Coronary artery (tissue), 2 donors: ENCODE measurements around the gene SRP68.
A peak's percentile ranks its signal among the peaks of the same experiment; 100 is the strongest.

ENCODE experiments used
- DNase-seq: peaks from one replicate; pipeline ENCODE4 v3.0.0-alpha.2; 2017; ENCODE audit warnings: low spot score
- H3K27ac ChIP-seq, 2 donors: fragments of 200-600 bp; sonication (generic); one replicate each; pipeline ENCODE4 v1.5.1; 2016 to 2019
- H3K4me3 ChIP-seq: fragments of 200-600 bp; sonication (generic); 2 replicates; pipeline ENCODE4 v1.5.1; 2016; ENCODE audit warnings: mild to moderate bottlenecking, moderate library complexity
- TF ChIP-seq, protein P1 (sequence below): fragments of 200-600 bp; sonication (generic); IDR thresholded peaks from one replicate; pipeline ENCODE4 v1.5.1; 2019; ENCODE audit warnings: antibody characterized with exemption

The SRP68 gene

DNA sequence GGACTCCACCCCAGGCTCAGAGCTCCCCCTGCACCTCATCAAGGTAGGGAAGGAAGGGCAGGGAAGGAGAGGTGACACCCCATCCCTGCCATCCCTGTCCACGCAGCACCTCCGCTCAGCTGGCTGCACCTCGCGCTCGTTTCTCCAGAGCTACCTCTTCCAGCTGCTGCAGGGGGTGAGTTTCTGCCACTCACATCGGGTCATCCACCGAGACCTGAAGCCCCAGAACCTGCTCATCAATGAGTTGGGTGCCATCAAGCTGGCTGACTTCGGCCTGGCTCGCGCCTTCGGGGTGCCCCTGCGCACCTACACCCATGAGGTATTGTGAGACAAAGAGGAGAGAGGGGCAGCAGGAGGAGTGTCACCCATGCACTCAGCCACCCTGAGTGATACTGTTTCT lies 70.2 kb downstream of the SRP68 start:
- H3K27ac ChIP-seq, result no peak overlapping the region
- no peak overlapping the region for H3K4me3 ChIP-seq
- TF ChIP-seq, protein P1, sequence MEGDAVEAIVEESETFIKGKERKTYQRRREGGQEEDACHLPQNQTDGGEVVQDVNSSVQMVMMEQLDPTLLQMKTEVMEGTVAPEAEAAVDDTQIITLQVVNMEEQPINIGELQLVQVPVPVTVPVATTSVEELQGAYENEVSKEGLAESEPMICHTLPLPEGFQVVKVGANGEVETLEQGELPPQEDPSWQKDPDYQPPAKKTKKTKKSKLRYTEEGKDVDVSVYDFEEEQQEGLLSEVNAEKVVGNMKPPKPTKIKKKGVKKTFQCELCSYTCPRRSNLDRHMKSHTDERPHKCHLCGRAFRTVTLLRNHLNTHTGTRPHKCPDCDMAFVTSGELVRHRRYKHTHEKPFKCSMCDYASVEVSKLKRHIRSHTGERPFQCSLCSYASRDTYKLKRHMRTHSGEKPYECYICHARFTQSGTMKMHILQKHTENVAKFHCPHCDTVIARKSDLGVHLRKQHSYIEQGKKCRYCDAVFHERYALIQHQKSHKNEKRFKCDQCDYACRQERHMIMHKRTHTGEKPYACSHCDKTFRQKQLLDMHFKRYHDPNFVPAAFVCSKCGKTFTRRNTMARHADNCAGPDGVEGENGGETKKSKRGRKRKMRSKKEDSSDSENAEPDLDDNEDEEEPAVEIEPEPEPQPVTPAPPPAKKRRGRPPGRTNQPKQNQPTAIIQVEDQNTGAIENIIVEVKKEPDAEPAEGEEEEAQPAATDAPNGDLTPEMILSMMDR, result no peak
- DNase-seq, result no peak

- no peak within 1 kb of the TSS for H3K27ac ChIP-seq
- DNase-seq, result peak; percentile 68
- TF ChIP-seq, protein P1, result no peak
- no peak within 1 kb of the TSS for H3K4me3 ChIP-seq
Measured at GRCh38 chr17:76000755-76001521, 71.4 kb downstream of the SRP68 start, which contains the start of gene CDK3. Gene CDK3 (plus strand): TSS chr17:76000855. CDS start chr17:76001426, 571 bp downstream.

DNA sequence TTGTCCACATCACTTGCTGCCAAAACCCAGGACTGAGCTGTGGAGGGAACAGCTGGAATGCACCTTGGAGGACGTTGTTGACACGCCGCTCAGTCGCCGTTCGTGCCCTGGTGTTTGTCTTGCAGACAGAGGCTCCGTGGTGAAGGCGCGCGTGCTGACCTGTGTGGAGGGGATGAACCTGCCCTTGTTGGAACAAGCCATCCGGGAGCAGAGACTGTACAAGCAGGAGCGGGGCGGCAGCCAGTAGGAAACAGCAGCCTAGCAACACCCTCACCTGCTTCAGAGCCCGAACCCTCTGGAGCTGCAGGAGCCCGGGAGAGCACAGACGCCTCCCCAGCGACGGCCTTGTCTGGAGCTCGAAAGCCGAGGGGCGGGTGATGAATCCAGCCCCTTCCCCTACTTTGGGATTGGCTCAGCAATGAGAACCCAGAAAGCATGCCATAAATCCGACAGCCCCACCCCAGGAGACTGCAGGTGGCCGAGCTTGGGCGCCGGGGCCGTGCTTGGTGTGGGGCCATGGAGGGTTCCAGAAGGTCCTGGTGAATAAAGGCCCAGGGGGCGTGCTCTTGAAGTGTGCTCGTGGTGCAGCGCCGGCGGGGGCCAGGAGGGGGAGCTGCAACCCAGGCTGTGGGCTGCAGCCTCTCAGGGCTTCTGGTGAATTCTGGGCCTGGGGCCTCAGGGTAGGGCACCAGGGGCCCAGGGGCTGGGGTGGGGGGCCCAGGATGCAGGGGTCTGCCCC lies 72.1 kb downstream of the SRP68 start:
- peak; percentile 67 for DNase-seq
- Histone ChIP-seq H3K4me3 (no peak overlapping the region), H3K27ac (no peak overlapping the region)
- TF ChIP-seq, protein P1, result peak; percentile 34

DNA sequence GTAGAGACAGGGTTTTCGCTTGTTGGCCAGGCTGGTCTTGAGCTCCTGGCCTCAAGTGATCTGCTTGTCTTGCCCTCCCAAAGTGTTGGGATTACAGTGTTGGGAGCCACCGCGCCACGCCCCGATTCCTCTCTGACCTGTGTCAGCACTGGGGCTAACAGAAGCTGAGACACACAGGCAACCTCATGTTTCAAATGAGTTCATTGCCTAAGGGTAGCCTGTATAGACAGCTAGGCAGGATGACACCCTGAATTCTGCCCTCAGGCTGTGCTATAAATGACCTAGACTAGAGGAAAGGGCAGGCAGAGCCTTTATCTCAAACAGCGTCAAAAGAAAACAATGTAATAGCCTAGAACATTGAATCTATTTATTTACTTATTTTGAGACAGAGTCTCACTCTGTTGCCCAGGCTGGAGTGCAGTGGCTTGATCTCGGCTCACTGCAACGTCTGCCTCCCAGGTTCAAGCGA lies 74.0 kb downstream of the SRP68 start:
- Histone ChIP-seq H3K4me3 (no peak overlapping the region), H3K27ac (no peak overlapping the region)
- TF ChIP-seq, protein P1, result no peak
- DNase-seq, result no peak

DNA sequence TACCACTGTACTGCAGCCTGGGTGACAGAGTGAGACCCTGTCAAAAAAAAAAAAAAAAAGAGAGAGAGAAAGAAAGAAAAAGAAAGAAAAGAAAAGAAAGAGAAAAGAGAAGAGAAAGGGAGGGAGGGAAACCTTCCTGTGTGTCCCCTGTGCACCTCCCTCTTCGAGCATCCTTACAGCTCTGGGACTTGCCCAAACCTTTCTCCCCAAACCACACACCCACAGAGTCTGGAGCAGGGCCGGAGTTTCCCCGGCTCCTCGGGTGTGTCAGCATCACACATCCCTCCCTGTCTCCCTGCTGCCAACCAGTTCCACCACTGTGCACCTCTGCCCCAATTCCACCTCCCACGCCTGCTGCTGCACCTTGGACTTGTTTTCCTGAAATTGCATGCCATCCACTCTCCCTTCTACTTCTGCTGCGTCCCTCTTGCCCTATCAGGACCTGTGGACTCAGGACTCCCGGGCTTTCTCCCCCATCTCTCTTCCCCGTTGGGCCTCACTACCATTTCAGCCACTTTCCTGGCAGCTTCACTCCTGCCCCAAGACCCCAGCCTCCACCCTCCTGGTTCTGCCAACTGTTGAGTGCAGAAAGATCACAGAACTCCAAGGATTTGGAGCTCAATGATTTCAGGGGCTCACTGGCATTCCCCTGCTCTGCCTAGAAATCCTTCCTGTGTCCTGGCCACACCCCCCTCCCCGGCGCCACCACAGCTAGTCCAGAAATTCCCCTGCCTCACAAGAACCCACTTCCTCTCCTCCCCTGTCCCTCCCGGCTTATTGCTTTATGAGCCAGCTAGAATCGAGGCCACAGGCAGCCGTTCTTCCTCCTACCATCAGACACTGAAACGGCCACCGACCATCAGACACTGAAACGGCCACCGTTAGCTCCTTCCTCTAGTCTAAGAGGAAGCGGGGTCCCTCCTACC lies 75.4 kb downstream of the SRP68 start:
- H3K4me3 ChIP-seq, result no peak overlapping the region
- DNase-seq, result no peak
- TF ChIP-seq, protein P1, result no peak
- no peak overlapping the region for H3K27ac ChIP-seq

- no peak overlapping the region for H3K4me3 ChIP-seq
- H3K27ac ChIP-seq, result no peak overlapping the region
Measured at GRCh38 chr17:75995385-75995925, 76.9 kb downstream of the SRP68 start.

More at GRCh38 chr17:75995385-75995925, 76.9 kb downstream of the SRP68 start:
- TF ChIP-seq, protein P1, result no peak
- no peak for DNase-seq
